ENCODE data around the gene STIMATE. TPM values are rescaled to one million over a fixed set of nuclear protein-coding genes. Genes with fewer than 3 reads are reported as not detected.

STIMATE gene
- total and polyA plus RNA-seq, 9 of the 15 experiments (the other 6 are each of a cell fraction or from before 2014, with no cell fraction given) = 0.14 to 7.7 (median 4.9) TPM

DNA sequence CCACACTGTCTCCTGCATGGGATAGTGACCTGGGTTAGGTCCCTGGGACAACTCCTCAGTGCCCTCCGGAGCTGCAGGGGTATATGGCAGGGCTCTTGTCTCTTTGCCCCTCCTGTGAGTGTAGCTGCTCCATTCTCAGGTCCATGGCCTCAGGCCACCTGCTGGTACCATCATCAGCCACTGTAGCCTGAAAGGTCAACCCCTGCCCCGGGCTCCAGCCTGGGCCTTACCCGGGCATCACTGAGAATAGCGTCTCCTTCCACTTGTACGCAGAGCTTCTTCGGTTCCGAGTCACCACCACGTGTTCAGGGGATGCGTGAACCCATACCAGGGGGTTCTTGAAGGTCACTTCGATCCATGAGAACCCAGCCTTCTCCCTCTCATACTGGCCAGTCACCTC, 80.7 kb downstream of the STIMATE start (continued):
- TF ChIP-seq, protein P1, sequence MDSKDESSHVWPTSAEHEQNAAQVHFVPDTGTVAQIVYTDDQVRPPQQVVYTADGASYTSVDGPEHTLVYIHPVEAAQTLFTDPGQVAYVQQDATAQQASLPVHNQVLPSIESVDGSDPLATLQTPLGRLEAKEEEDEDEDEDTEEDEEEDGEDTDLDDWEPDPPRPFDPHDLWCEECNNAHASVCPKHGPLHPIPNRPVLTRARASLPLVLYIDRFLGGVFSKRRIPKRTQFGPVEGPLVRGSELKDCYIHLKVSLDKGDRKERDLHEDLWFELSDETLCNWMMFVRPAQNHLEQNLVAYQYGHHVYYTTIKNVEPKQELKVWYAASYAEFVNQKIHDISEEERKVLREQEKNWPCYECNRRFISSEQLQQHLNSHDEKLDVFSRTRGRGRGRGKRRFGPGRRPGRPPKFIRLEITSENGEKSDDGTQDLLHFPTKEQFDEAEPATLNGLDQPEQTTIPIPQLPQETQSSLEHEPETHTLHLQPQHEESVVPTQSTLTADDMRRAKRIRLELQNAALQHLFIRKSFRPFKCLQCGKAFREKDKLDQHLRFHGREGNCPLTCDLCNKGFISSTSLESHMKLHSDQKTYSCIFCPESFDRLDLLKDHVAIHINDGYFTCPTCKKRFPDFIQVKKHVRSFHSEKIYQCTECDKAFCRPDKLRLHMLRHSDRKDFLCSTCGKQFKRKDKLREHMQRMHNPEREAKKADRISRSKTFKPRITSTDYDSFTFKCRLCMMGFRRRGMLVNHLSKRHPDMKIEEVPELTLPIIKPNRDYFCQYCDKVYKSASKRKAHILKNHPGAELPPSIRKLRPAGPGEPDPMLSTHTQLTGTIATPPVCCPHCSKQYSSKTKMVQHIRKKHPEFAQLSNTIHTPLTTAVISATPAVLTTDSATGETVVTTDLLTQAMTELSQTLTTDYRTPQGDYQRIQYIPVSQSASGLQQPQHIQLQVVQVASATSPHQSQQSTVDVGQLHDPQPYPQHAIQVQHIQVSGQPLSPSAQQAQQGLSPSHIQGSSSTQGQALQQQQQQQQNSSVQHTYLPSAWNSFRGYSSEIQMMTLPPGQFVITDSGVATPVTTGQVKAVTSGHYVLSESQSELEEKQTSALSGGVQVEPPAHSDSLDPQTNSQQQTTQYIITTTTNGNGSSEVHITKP (IDR thresholded peaks at IDR 0.05; ENCODE audit: partially characterized antibody) = no peak
- TF ChIP-seq NFIC (IDR thresholded peaks at IDR 0.05) = no peak

DNA sequence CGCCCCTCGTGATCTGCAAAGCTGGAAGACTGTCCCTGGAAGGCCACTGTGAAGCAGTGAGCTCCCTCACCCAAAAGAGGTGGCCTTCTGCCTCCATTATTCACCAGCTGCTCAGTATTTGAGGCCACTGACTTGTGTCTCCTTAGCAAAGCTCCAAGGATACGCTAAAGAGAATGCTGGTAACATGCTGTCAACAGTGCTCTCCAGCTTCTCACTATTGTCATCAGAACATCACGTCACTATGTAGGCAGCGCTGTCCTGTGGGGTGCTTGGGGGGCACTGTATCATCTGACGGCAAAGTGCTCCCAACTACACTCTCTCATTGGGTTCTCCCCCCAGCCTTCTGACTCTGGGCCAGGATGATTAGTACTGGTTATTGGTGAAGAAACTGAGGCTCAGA, 81.1 kb downstream of the STIMATE start:
- POLR2A ChIA-PET = interaction anchor here (0.6 kb wide), 2 partner anchors 22 to 48 kb away, joined by 3 to 4 read pairs; no protein-coding TSS in a partner anchor
- H3K4me1 ChIP-seq (replicated peaks in 1 of 2; ENCODE audit: control insufficient read depth in 2 of 2, insufficient read depth in 2 of 2, low read length in 2 of 2) = peaks cover 0 to 5% of the 10 kb centered on the region in 2 experiments; a peak in 2 of 5 replicates
- H3K27me3 ChIP-seq (ENCODE audit: control insufficient read depth in 2 of 2, insufficient read depth in 2 of 2, low read length in 2 of 2) = peaks cover 0 to 54% of the 10 kb centered on the region in 2 experiments; a peak in 3 of 5 replicates
- H3K9me1 ChIP-seq (ENCODE audit: control insufficient read depth, insufficient read depth, low read length) = no peaks in the 10 kb centered on the region
- no peak overlapping the region for H3K4me3 ChIP-seq
- no TSS peak for BruUV-seq (replicated peaks)
- H3K9ac ChIP-seq (ENCODE audit: insufficient read depth in 1 of 2, low read depth in 2 of 2, low read length in 2 of 2) = no peak overlapping the region
- H3K36me3 ChIP-seq (ENCODE audit: control insufficient read depth, insufficient read depth, low read length) = no peaks in the 10 kb centered on the region
- DNase-seq (ENCODE audit: extremely low read depth in 1 of 4, low spot score in 3 of 4) = no peak
- no peak overlapping the region for H2AFZ ChIP-seq (ENCODE audit: low read depth, low read length)
- no peak overlapping the region for H3K27ac ChIP-seq (ENCODE audit: extremely low read depth, low read depth, low read length)
- intact Hi-C loops (cut with micrococcal nuclease) = no loop called here
- no peaks in the 10 kb centered on the region for H3K79me2 ChIP-seq (ENCODE audit: control insufficient read depth, insufficient read depth, low read length)
- FAIRE-seq = no peak
- no peaks in the 10 kb centered on the region for H3K9me3 ChIP-seq (replicated peaks; ENCODE audit: control insufficient read depth, insufficient read depth, low read depth, low read length)
- H4K20me1 ChIP-seq (replicated peaks; ENCODE audit: control insufficient read depth, insufficient read depth, low read length) = no peaks in the 10 kb centered on the region
- 3% methylated on average over 4 of the region's 6 CpGs for WGBS (ENCODE audit: insufficient coverage, low coverage, missing lambda C conversion rate)
- CTCF ChIA-PET (ENCODE audit: low intra/inter-chr PET ratio) = no interaction called here
- ATAC-seq = no peak
- in situ Hi-C loops (cut with MboI) = no loop called here
- H3K4me2 ChIP-seq (ENCODE audit: insufficient read depth, low read length) = no peak overlapping the region
- TF ChIP-seq NFE2 (IDR thresholded peaks at IDR 0.05; ENCODE audit: low read depth) (no peak), ZBTB8A (IDR thresholded peaks at IDR 0.05; ENCODE audit: partially characterized antibody) (no peak), SMARCC2 (IDR thresholded peaks at IDR 0.05; ENCODE audit: low read depth) (no peak), MED1 (CRISPR knock-in tag; IDR thresholded peaks at IDR 0.05; ENCODE audit: borderline replicate concordance) (no peak), SIN3A (IDR thresholded peaks at IDR 0.05; ENCODE audit: borderline replicate concordance in 2 of 2, control insufficient read depth in 1 of 2, low read depth in 2 of 2, low read length in 2 of 2) (no peak), GATAD2B (IDR thresholded peaks at IDR 0.05; ENCODE audit: borderline replicate concordance) (no peak), CREBBP (IDR thresholded peaks at IDR 0.05; ENCODE audit: low read depth, low read length) (no peak), ETV5 (CRISPR knock-in tag; IDR thresholded peaks at IDR 0.05; ENCODE audit: low read depth) (no peak), ZFP1 (CRISPR knock-in tag; IDR thresholded peaks at IDR 0.05) (no peak), ZNF79 (CRISPR knock-in tag; IDR thresholded peaks at IDR 0.05; ENCODE audit: low read depth) (no peak), ZNF212 (CRISPR knock-in tag; IDR thresholded peaks at IDR 0.05) (no peak), CXXC5 (CRISPR knock-in tag; IDR thresholded peaks at IDR 0.05) (no peak), ARNT (IDR thresholded peaks at IDR 0.05) (no peak)
- TF ChIP-seq, protein P2, sequence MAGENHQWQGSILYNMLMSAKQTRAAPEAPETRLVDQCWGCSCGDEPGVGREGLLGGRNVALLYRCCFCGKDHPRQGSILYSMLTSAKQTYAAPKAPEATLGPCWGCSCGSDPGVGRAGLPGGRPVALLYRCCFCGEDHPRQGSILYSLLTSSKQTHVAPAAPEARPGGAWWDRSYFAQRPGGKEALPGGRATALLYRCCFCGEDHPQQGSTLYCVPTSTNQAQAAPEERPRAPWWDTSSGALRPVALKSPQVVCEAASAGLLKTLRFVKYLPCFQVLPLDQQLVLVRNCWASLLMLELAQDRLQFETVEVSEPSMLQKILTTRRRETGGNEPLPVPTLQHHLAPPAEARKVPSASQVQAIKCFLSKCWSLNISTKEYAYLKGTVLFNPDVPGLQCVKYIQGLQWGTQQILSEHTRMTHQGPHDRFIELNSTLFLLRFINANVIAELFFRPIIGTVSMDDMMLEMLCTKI (IDR thresholded peaks at IDR 0.05; ENCODE audit: partially characterized antibody) = no peak
- TF ChIP-seq, protein P3, sequence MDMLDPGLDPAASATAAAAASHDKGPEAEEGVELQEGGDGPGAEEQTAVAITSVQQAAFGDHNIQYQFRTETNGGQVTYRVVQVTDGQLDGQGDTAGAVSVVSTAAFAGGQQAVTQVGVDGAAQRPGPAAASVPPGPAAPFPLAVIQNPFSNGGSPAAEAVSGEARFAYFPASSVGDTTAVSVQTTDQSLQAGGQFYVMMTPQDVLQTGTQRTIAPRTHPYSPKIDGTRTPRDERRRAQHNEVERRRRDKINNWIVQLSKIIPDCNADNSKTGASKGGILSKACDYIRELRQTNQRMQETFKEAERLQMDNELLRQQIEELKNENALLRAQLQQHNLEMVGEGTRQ (CRISPR knock-in tag; IDR thresholded peaks at IDR 0.05) = no peak

Measured in K562 (cell line).